HG02938 (cell line): Measurements from ENCODE around the gene FLT1.

Experiments used
- ATAC-seq: cut with Tn5 transposase; IDR thresholded peaks from one replicate; pipeline ENCODE4 v1.9.1; 2021; ENCODE audit warnings: mild to moderate bottlenecking, moderate library complexity; ENCODE audit not compliant: unreplicated experiment

FLT1 gene

DNA sequence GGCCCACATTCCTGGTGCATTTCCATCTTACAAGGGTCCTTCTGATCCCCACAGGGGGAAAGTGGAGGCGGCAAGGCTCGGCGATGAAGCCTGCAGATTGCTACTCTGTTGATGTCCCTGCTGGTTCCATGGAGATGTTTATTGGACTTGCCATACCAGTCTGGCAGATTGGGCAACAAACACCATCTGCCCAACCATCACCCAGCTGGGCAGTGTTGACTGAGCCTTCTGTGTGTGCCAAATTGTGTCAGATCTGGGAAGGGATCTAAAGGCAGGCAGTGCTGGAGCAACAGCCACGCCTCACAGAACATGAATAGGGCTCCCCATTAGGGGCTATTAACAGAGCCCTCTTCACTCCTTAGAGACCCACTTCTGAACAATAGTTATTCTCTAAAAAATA, 35.0 kb downstream of the FLT1 start:
- no peak for ATAC-seq

DNA sequence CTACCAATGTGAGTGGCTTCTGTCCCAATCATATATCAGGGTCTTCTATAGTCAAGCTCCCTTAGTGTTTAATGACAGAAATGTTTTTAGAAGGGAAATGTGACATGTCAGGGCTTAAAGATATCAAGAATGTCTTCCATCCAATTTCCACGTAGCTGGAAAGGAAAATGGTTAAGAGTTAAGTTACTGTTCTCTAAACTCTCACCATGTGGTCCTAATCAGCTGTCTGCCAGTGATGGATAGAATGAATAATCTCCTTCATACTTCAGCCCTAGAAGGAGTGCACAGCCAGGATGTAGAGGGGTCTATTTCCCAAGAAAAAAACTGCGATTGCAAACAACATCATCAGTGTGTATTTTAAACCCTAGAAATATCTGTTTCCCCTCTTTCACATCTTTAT, 36.3 kb downstream of the FLT1 start:
- no peak for ATAC-seq

DNA sequence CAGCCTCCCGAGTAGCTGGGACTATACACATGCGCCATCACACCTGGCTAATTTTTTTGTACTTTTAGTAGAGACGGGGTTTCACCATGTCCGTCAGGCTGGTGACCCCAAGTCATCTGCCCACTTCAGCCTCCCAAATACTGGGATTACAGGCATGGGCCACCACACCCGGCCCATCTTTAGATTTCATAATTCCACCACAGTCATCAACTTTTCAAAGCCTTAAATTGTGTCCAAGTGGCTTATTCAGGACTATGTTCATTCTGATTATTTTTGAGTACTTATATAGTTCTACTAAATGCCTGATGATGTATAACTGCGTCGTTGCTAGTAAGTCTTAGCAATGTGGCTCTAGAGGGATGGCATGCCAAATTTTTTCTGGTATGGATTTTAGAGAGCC, 36.9 kb downstream of the FLT1 start:
- no peak for ATAC-seq

DNA sequence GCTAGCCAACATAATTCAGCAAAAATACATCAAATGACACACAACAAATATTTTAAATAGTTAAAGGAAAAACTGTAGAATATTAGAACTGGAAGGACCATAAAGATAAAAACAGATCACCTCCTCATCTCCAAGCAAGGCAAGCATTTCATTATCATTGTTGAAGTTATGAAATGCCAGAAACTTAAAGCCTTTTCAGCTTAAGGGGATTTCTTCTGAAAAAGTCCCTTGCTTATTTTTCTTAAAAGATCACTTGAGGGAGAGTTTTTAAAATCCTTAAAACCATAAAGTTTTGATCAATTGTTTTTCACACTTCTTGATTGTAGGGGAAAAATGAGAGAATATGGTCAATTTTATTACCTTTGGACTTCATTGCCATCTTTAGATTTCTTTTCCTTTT, 37.4 kb downstream of the FLT1 start:
- ATAC-seq: no peak

DNA sequence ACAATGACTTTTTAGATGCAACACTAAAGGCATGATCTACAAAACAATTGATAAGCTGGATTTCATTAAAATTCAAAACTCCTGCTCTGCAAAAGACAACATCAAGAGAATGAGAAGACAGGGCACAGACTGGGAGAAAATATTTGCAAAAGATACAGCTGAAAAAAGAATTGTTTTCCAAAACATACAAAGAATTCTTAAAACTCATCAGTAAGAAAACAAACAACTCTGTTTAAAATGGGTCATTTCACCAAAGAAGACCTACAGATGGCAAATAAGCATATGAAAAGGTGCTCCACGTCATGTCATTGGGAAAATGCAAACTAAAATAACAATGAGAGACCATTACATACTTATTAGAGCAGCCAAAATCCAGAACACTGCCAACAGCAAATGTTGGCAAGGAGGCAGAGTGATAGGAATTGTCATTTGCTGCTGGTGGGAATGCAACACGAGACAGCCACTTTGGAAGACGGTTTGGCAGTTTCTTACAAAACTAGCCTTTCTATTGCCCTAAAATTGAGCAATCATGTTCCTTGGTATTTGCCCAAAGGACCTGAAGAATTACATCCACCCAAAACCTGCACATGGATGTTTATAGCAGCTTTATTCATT, 39.2 kb downstream of the FLT1 start:
- ATAC-seq: no peak

DNA sequence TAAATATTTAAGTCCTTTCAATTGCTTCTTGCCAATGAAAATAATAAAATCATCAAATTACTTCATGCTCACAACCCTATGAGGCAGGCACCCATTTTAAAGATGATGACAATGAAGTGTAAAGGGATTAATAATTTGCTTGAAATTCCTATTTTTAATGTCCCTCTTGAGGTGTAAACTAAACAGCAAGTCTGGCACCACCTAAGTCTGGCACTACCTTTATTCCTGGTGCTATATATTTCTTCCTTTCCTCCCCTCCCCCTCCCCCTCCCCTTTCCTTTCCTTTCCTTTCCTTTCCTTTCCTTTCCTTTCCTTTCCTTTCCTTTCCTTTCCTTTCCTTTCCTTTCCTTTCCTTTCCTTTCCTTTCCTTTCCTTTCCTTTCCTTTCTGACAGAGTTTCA, 42.2 kb downstream of the FLT1 start:
- no peak for ATAC-seq

DNA sequence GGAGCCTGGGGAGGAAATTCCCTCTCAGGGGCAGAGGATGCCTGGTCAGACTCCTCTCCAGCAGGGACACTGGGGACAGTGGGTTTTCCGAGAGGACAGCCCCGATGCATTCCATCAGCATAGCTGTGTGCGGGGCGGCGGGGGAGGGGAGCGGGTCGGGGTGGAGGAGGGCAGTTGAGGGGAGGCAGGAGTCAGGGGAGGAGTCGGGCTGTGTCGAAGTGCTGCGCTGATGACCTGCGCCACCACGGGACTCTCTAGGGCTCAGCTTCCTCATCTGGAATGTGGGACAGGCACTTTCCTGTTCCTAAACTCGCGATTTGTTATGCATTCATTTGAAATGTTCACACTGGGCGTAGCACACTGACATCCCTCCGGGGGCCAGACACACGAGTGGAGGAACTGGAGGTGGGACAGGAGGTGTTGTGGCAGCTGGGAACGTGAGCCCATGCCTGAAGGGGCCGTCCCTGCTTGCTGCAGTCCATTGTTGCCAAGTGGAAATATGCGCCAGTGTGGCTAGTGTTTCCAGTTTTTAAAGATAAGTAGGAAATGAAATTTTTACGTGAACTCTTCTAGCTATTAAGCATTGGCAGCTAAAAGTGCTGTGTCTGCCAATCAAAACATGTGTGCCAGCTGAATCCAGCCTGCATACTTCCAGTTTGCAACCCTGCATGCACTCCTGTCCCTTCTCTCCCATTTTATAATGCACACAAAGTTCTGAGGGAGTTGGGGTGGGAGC, 43.3 kb downstream of the FLT1 start:
- no peak for ATAC-seq

DNA sequence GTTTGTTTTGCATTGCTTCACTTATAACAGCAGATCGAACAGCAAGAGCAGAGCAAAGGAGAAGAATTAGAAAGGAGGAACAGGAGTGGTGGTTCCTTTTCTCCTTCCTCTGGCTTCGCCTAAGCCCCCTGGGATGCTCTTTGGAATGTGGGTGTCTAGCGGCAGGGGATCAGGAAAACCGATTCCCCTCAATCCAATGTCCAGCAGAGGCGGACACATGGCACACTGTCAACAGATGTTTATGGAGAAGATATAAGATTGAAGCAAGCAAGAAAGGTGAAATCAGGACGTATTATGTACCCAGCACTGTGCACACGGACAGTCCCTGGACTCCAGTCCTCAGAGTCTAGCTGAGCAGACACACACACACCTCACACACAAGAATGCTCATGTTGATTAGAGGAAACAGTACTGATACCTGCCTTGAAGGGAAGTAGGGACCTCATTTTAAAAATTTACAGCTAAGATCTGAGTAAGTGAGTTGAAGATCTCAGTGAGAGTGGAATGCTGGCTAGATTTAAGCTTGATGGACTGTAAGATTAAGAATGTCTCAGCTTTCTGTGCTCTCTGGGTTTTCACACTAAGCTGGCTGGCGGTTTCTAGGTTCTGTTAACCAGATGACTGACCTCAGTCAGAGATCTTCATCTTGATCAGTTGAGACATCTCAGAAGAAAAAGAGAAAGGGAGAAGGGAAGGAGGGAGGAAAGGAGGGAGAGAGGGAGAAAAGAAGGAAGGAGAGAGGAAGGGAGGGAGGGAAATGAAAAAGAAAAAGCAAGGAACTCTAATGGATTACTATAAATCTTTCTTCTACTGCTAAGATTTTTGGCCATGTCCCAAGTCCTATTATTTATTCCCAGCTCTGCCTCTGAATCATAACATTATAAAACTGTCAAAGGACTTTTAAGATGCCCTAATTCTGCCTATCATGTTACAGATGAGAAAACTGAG, 44.8 kb downstream of the FLT1 start:
- no peak for ATAC-seq

DNA sequence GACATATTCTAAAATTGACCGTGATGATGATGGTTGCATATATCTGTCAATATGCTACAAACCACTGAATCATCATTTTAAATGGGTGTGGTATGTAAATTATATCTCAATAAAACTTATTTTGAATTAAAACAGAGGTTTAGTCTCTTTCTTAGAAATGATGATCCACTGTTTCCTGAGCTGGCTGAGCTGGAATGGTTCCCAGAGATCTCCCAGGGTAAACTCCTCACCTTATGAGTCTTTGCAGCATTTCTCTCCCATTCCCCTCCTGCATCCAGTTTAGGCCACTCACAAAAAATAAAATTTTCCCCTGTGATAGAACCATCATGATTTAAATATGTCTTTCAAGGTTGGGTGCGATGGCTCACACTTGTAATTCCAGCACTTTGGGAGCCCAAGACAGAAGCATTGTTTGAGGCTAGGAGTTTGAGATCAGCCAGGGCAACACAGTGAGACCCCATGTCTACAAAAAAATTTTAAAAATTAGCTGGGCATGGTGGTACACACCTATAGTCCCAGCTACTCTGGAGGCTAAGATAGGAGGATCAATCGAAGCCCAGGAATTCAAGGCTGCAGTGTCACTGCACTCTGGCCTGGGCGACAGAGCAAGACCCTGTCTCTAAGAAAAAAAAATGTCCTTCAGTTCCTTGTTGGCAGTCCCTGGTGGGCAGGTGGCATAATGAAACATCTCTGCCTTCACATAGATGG, 46.1 kb downstream of the FLT1 start:
- no peak for ATAC-seq

DNA sequence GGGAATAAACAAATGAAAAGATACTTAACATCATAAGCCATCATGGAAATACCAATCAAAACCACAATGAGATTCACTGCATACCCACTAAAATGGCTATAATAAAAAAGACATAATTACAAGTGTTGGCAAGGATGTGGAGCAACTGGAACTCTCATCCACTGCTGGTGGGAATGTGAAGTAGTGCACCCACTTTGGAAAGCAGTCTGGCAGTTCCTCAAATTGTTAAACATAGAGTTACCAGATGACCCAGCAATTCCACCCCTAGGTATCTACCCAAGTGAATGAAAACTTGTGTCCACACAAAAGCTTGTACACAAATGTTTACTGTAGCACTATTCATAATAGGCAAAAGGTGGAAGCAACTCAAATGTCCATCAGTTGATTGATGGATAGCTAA, 46.9 kb downstream of the FLT1 start:
- ATAC-seq: no peak

DNA sequence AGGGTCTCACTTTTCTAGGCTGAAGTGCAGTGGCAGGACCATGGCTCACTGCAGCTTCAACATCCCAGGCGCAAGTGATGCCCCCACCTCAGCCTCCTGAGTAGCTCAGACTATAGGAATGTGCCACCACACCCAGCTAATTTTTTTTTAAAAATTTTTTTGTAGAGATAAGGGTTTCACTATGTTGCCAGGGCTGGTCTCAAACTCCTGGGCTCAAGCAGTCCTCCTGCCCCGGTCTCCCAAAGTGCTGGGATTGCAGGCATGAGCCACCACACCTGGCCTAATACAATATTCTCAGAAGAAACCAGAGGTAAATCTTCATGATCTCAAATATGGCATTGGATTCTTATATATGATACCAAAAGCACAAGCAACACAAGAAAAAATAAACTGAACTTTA, 47.7 kb downstream of the FLT1 start:
- no peak for ATAC-seq

DNA sequence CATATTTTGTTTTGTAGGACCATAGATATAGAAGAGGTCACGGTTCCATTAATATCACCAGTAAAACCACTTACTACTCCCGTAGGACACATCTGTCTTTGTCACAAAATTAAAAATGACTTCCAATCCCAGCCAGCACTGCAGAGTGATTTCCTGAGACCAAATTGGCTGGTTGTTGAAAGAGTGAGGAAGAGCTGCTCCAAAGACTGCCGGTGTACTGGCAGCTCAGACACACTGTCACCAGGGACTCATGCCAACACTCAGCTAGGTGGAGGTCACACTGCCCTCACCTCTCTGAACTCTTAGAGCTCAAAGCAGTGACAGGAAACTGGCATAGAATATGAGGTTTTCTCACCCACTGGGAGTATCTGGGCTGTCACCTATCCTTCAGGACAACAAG, 52.1 kb downstream of the FLT1 start:
- ATAC-seq: no peak

DNA sequence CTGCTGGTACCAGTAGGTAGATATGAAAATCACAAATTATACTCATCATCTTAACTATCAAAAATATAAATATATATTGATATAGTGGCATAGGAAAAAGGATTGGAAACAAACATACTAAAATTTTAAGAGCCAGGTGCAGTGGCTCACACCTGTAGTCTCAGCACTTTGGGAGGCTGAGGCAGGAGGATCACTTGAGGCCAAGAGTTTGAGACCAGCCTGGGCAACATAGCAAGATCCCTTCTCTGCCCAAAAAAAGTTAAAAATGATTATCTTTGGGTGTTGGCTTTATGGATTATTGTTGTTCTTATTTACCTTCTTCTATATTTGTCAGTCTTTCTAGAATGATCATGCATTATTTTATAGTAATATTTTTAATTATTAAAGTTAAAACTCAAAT, 53.4 kb downstream of the FLT1 start:
- no peak for ATAC-seq

DNA sequence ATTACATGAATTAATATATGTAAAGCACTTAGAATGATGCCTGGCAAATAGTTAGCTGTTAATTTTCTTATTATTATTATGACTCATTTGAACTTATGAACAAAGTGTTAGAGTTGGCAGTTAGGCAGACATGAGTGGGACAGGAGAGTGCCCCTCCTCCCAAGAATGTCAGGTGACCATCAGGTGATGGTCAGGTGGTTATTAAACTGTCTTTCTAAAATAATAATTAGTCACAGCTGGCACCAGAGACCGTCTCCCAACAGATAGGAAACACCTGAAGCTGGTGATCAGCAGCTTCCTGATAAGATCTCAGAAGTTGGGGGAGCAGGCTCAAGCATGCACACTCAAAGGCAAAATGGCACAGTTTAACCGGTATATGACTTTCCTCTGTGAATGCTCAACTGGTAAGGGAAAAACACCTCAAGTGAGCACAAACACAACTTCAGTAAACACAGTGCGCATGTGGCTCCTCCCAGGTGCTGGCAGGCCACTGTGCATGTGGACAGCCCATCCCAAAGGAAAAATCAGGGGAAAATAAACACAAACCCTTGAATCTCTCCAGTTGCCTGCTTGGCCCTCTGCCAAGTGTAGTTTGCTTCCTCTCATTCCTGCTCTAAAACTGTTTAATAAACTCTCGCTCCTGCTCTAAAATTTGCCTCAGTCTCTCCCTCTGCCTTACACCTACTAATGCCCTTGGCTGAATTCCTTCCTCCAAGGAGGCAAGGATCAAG, 54.0 kb downstream of the FLT1 start:
- no peak for ATAC-seq

DNA sequence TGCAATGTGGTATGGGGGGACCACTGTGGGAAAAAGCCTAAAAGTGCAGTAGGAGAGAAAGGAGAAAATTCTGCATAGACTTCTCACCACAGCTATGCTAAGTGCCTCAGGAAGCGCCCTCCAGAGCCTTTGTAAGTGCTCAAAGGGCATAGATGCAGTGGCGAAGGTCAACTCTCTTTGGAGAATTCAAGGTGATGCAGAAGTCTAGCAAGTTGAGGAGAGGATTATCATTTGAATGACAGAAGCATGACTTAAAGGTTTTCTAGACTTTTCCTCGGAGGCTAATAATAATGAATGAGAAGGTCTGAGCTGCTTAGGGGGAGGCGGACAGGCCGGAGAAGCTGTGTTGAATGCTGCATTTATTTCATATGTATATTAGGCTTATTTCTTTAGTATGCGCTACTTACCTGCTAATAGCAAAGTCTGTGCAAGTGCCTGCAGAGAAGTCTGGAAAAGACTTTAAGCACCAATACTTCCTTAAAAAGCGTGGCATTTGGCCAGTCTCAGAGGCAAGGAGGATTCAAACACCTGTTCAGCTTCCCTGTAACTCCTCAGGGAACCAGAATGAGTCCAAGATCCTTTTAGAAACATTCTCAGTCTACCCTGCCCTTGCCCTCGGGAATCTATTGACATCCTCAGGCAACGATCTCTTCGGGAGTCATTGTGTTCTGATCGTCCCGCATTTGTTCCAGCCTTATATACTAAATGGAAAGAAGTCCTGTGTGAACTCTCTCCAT, 56.2 kb downstream of the FLT1 start:
- ATAC-seq: no peak

DNA sequence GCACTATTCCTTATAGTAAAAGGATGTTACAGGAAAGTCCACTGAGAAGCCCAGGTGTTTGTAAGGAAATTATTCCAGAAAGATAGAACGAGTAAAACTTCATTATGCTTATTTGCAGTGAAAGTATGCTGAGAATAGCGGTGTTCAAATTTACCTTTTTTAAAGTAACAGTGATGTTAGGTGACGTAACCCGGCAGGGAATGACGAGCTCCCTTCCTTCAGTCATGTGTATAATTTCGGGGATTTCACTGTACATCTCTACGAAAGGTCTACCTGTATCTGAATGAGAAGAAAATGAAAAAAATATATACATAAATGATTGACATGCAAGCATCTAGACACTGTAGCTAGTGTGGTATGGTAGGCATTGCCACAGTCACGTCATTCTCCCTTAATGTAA, 56.9 kb downstream of the FLT1 start:
- no peak for ATAC-seq

DNA sequence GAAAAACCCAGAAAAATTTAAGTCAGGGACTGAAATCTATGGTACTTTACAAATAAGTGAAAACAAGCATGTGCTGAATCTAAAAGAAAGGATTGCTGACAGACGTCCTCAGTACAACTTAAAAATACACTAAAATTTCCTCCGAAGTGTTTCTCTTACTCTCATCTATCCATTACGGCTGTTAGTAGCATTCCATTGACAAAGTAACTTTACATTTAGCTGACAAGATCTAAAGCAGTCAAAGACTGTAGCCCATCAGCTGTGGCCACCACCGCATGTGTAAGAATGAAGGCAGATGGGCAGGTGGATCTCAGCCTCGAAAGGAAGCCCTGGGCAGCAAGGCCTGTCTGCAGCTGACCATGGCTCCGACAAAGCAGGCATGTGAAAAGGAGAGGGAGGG, 59.0 kb downstream of the FLT1 start:
- no peak for ATAC-seq

DNA sequence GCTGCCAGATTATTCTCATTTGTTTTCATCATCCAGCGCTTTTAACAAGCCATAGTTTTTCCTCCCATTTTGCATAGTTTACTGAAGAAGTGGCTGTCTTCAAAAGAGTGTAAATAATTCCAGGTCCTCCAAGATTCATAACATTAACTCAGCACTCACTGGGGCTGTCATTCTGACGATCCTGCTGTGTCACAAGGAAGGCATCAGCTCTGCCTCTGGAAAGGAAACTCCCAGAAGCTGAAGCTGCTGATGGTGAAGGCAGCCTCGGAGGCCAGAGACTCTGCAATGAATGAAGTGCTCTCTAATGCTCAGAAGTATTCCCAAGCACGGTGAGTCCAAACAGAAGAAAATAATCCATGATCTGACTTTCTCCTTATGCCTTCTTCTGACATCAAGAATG, 60.0 kb downstream of the FLT1 start:
- ATAC-seq: no peak

DNA sequence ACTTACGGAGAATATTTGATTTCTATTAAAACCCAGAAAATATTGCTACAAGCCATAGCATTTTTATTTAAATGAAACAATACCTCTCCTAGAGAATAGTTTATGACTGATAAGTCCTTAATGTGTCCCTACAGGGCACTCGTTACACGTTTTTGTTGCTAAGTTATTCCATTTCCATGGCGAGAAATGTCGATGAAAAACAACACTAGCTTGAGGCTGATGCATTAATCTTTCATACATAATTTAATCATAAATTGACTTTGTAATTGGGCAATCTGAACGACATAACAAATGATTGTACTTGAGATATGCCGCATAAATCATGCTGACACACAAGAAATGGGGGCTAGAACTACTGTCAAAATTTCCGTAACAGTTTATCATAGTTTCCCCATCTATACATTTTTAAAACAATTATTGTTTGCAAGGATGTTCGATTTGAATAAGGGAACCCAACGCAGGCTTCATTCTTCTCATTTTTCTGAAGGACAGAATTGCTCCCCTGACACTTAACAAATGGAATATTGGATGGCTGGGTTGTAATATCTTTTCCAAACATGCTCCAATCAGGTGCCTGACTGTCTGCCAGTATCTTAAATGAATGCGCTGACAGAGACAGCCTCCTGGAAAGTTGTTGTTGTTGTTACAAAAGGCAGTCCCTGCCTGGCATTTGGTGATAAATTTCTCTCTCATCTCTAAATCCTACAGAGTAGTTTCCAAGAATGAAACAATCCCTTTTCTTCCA, 61.9 kb downstream of the FLT1 start:
- no peak for ATAC-seq
